KG1 (cell line): ENCODE measurements around the gene PFKFB3.
"Not testable (repeated sequence)": the region's sequence is repeated elsewhere in the genome, so short reads cannot be mapped to it uniquely, and the experiment has no call there.

ENCODE experiments used
- DNase-seq: peaks from one replicate; lab custom pipeline; 2025; lab: John Stamatoyannopoulos, UW

The PFKFB3 gene

DNA sequence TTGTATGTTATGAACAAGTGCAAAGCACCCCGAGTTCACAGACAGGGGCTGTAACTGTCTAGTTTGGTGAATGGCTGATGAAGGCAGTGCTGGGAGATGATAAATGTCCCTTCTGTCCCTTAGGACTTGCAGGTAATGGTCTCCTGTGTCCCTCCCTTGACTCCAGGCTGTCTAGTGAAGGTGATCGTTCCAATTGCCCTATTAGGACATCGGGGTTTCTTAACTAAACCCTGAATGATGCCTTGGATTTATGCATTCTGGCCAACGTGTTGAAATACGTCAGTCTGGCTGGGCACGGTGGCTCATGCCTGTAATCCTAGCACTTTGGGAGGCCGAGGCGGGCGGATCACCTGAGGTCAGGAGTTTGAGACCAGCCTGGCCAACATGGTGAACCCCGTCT is 69.4 kb downstream of the PFKFB3 start:
- DNase-seq: no peak

DNA sequence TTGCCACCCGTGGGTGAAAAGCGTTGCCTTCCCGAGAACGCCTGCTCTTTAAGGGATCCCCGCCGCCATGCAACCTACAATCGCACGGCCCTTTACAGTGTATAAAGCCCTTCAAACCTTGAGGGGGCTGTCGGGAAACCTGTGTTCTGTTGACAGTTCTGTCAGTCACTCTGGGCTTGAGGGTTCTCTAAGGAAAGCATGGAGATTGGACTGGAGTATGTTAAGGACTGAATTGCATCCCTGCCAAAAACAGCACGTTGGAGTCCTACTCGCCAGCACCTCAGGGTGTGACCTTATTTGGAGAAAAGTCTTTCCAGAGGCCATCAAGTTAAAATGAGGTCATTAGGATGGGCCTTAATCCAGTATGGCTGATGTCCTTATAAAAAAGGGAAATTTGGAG is 70.6 kb downstream of the PFKFB3 start:
- DNase-seq: no peak

DNA sequence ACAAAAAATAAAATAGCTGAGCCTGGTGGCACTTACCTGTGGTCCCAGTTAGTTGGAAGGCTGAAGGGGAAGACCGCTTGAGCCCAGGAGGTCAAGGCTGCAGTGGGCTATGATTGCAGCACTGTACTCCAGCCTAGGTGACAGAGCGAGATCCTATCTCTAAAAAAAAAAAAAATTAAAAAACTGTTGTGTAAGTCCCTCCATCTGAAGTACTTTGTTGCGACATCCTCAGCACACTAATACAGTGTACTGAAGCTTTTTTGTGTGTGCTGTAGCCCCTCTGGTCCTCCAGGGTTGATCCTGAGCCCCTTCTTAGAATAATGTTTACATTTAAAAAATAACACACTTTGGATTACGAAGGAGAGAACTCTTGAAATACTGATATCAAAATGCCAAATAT is 71.3 kb downstream of the PFKFB3 start:
- DNase-seq: no peak

DNA sequence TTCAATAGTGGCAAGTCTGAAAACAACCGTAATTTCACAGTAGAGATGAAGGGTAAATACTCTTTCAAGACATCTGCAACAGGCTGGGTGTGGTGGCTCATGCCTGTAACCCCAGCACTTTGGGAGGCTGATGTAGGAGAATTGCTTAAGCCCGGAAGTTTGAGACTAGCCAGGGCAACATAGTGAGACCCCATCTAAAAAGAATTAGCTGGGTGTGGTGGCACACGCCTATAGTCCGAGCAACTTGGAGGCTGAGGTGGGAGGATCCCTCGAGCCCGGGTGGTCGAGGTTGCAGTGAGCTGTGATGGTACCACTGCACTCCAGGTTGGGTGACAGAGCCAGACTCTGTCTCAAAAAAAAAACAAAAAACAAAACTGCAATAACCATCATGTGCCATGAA is 71.8 kb downstream of the PFKFB3 start:
- DNase-seq: no peak

DNA sequence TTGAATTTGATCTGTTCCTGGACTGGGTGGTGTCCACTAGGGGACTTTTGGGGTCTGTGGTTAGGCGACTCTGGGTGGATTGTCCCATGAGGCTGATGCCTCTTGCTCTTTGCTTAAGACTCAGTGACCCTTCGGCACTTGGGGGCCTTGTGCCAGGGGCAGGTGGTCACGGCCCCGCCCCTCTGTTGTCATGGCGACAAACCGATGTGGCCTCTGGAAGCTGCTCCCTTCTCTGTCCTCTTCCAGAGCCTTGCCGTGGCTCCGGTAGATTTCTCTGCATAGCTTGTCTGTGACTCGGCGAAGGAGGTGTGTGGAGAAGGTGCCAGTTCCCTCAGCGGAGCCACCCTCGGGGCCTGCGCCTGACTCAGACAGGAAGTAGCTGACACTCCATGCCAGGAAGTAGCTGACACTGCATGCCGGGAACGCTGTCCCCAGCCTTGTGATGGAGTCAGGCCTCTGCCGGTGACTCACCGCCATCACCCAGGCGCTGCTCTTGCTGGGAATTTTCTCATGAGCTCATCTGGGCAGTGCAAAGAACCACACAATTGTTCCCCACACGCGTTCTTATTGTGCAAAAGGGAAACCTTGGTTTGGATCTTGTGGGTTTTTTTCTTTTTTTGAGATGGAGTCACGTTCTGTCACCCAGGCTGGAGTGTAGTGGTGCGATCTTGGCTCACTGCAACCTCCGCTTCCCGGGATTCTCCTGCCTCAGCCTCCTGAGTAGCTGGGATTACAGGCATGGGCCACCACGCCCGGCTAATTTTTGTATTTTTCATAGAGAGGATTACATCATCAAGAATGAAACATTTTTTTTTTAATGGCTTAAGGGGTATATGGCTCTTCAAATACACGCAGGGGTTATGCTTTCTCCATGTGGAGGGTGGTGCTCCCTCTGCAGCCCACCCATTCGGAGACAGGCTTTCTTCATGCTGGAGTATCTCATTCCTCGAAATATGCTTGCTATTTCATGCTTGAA is 72.6 kb downstream of the PFKFB3 start:
- no peak for DNase-seq

DNA sequence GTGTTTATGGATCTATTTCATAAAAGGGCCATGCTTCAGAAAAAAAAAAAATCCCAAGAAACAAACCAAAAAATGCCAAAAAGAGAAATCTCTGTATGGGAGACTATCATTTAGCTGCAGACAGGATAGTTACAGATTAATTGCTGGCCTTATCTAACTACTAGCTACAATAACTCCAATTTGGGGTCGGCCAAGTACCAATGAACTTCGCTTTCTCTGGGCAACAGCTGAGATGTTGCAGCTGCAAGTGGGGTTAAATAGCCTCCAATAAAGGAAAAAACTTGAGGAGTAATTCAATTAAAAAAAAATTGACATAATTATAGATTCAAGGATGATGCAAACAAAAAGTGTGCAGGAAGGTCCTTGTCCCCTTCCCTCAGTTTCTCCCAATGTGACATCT is 73.6 kb downstream of the PFKFB3 start:
- DNase-seq: no peak

DNA sequence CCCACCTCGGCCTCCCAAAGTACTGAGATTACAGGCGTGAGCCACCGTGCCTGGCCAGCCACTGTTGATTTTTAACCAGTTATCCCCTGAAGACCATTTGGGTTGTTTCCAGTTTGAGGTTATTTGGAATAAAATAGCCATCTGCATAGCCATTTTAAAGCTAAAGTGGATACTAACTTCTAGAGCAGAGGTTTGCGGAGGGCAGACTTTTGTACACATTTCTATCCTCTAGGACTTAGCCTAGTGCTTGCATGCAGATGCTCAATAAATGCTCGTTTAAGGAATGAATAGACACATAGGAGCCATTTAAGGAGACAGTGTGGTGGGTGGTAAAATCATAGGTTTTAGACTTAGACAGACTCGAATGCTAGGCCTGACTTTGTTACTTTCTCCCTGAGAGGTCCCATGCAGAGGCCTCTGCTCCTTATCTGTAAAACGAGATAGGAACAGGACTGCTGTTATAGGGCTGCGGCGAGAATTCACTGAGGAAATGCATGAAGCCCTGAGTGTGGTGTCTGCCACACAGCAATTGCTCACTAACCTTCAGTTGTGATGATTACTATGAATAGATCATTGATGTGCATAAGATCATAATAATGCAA is 75.9 kb downstream of the PFKFB3 start:
- no peak for DNase-seq

DNA sequence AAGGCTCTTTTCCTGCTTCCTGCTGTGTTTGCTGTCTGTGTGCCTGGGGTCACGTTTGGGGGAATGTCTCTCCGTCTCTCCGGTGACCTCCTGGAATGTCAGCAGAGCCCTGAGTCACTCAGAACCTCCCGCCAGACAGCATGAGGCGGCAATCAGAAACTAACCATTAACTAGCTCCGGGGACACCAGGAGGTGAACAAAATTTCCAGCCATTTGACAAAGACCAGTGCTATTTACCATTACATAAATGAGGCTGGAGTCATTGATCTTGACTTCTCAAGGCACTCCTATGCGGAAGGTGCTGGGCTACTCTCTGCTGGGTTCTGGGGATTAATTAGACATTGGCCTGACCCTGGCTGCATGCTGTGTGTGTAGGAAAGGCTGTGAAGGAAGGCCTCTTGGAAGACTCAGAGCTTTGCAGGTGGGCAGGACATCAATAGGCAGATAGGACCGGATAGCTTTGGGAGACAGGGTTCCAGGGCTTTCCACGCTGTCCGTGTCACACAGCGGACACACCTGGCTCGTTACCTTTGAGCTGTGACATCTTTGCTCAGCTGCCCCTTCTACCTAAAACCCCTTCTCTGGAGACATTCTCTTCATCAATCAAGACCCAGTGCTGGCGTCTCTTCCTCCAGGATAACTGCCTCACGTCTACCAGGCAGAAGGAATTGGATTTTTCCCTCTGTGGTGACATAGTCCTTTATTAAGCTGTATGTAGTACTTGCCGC is 77.0 kb downstream of the PFKFB3 start:
- DNase-seq: no peak

DNA sequence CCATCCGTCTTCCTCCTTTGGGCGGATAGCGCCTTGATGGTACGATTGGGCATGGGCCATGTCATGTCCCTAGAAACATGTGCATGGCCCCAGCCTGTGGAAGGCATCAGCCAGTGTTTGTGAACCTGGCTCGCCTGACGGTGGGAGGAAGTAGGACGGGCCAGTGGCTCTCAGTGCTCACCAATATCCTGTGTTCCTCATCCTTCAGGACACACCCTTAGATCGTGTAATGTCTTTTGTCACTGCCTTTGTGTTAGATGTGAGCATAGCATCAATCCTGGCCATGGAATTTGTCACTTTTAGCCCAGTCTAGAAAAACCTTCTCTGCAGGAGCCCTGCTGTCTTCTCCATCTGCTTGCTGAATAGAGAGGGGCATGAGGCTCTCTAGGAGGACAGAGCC is 77.6 kb downstream of the PFKFB3 start:
- DNase-seq: no peak

DNA sequence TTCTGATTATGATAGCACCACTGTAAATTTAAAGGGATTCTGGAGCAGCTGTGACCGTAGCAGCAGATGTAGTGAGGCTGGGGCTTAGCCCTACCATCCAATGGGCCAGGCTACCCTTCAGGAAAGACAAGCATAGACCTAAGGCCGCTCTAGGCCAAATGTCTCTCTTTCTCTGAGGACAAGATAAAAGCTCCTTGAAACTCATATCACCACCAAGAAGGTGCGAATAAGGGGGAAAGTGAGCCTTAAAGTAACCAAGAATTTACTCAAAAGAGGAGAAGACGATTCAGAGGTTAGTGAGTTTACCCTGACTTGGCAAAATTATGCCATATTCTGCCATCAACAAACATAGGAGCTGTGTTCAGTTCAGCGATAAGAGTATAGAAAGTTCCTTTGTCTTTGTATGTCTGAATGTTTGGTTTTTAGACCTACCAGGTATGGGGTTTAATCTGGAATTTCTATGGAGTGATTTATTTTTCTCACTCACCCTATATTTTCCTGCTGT is 79.8 kb downstream of the PFKFB3 start:
- DNase-seq: no peak

DNA sequence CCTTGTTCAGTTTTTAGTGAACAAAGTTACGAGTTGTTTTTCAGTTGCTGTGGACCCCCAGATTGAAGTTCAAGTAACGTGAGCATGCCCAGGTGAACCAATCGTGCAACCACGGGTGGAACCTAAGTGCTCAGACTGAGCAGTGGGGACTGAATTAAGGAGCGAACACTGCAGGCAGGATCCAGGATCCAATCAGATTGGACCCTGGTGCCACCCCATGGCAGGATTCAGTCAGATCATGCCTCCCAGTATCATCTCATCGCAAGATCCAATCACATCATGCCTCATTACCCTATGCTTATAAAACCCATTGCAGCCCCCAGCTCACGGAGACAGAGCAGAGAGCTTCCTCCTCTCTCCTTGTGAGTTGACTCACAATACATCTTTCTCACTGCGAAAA is 80.9 kb downstream of the PFKFB3 start:
- DNase-seq: no peak

DNA sequence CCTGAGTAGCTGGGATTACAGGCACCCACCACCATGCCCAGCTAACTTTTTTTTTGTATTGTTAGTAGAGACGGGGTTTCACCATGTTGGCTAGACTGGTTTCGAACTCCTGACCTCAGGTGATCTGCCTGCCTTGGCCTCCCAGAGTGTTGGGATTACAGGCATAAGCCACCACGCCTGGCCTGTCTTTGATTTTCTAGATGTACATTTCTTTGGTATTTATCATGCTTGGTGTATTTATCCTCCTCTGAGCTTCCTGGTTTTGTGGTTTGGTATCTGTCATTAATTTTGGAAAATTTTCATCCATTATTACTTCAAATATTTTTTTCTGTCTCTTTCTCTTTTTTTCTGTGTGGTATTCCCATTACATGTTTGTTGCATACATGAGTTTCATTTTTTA is 87.9 kb downstream of the PFKFB3 start:
- DNase-seq: not testable (repeated sequence)

DNA sequence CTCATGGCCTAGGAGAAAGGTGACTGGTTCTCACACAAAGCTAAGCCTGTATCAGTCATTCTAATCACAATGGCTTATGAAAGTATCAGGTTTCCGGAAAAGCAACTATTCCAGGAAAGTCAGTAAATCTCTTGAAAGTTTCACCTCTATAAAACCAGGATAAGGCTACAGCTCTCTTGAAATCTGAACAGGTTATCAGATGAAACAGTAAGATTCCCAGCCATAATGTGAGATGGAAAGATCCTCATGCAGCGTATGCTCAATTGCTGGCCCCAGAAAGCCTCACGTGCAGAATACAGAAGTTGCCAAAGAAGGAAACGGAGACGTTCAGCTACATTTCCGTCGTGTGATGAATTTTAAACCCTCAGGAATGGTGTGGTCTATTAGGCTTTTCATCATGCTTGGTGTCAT is 90.0 kb downstream of the PFKFB3 start:
- DNase-seq: no peak

DNA sequence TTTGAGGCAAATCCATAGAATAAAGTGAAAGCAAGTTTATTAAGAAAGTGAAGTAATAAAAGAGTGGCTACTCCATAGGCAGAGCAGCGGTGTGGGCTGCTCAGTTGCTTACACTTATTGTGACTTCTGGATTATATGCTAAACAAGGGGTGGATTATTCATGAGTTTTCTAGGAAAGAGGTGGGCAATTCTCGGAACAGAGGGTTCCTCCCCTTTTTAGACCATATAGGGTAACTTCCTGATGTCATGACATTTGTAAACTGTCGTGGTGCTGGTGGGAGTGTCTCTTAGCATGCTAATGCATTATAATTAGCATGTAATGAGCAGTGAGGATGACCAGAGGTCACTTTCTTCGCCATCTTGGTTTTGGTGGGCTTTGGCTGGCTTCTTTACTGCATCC is 93.7 kb downstream of the PFKFB3 start:
- not testable (repeated sequence) for DNase-seq

DNA sequence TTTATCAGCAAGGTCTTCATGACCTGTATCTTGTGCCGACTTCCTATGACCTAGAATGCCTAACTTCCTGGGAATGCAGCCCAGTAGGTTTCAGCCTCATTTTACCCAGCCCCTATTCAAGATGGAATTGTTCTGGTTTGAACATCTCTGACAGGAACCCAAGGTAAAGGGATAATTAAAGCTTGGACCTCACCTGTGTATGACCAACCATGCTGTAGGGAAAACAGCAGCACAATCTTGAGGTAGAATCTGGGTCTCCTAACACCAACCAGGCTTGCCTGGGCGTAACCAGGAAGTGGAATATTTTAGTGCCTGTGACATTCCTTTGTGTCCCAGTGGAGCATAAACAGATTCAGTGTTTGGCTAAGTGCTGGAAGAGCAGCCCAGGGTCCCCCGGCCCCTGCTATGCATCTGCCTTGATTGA is 94.1 kb downstream of the PFKFB3 start:
- DNase-seq: no peak

DNA sequence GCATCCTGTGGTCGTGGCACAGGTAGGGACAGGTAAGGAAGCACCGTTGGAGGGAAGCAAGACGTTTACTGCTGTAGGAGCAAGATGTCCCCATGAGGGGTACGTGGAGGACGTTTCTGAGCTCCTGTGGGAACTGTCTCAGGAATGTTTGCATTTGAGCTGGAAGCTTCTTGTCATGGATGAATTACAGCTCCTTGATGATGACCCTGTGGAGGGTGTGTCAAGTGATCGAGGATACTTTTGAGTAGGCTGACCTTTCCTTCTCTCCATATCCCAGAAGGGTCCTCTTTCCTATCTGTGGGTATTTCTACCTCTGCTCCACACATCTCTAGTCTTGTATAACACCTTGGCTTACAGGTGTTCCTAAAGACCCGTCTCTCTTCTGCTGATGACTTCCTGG is 94.8 kb downstream of the PFKFB3 start:
- no peak for DNase-seq

DNA sequence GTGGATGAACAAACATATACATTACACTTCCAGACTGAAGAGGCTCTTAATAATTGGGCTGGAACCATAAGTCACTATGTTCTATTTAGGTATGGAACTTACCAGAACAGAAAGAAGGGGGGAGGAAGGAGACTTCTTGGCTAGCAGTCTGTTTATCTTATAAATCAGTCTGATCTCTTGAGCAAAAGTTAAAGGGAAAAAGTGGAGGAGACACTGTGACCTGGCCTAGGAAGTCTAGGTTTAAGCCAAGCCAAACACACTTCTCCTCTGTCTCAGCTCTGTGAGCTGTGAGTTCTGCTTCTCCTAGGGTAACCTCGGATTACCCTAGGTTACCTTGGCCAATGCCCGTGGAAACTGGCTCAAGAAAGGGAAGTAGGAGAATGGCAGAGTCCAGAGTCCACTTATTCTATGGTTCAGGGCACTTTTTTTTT is 95.2 kb downstream of the PFKFB3 start:
- DNase-seq: no peak

DNA sequence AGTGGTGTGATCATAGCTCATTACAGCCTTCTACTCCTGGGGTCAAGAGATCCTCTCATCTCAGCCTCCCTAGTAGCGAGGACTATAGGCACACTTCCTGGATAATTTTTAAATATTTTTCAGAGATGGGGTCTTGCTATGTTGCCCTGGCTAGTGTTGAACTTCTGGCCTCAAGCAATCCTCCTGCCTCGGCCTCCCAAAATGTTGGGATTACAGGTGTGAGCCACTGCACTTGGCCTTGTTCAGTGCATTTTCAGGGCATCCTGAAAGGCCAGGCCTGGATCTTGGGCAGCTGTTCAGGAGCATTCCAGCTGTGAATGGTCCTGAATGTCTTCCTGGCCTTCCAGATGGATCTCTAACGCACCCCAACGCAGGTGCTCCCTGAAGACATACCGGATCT is 95.7 kb downstream of the PFKFB3 start:
- DNase-seq: no peak

DNA sequence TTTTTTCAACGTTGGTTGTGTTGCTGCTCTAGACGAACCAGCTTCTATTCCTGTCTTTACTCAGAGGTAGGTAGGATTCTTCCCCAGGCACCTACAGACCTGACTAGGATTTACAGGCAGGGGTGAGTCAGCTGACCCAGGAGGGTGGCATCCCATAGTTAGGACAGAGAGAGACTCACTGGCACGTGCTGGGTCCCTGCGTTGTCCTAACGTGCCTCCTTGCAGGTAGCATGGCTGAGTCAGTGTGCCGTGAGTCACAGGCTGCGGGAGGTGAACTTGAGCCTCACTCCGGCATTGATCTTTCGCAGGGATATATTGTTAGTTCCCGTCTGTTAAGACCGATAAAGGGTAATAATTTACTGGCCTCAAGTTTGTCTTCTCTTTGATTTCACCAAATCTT is 96.5 kb downstream of the PFKFB3 start:
- DNase-seq: no peak

DNA sequence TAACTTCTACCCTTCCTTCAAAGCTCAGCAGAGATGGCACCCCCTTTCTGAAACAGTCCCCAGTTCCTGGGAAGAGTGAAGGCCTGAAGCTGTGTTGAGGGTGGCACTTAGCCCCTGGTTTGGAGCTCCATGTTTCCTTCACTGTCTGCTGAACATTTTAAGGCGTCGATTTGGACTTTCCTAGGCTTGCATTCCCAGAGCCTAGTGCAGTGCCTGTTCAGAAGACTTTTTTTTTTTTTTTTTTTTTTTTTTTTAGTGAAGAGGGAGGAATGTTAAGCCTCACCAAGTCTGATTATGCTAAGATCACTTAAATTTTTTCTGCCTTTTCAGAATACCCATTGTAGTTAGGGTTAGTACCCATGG is 97.0 kb downstream of the PFKFB3 start:
- no peak for DNase-seq

DNA sequence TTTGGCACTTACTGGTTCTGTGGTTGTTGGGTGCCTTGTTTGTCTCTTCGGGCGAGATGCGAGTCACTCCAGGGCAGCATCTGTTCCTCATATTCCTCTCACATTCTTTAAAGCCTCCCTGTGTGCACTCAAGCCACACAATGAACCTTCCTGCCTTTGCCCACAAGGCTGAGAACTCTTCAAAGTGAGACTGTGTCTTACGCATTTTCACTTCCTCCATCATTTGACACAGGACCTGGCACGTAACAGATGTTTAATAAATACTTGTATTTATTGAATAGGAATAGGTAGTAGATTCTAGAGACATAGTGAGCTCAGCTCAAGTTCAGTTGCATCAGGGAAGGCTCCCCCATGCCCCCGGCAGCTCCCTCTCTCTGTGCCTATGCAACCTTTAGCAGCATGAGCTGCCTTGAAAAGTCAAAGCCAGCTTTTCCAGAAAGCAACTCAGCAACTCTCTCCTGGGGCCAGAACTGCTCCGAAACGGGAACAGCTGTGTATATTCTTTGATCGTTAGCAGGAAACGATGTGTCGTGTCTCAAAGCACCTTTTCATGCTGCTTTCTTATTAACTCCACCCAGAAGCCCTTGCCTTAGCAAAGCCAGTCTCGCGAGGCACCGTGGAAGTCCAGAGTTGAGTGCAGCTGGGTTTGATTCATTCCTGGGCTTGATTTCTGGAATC is 97.5 kb downstream of the PFKFB3 start:
- no peak for DNase-seq

DNA sequence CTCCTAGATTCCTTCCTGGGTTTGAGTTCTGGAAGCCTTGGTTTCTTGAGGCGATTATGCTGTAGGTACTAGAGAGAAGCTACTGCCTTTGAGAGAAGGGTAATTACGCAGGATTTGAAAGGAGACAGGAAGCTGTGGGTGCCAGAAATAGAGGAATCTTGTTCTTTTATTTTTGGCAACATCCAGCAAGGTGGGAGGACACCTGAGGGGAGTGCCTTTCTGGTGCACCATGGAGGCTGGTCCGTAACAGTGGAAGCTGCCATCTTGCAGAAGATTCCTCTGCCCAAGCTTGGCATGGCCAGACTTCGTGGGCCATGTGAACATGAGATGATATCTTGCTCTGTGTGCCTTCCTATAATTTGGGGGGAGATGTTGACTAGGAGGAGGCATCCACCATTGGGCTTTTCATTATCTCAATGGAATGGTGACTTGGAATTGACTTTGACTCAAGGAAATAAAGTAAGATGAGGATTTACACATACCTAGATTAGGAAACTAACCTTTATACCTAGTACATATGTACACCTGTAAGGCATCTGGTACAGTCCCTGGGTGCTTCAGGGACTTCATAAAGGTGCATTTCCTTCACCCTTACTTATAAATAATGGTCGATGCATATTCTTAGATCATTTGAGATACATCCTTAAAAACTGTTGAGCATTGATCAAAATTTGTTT is 98.2 kb downstream of the PFKFB3 start:
- no peak for DNase-seq
